Measurements from ENCODE around the gene NSF. TPM values are rescaled to one million over a fixed set of nuclear protein-coding genes. Genes with fewer than 3 reads are reported as not detected.
"Not testable (repeated sequence)": the region's sequence is repeated elsewhere in the genome, so short reads cannot be mapped to it uniquely, and the experiment has no call there.

Gene NSF
- total RNA-seq, 4 donors from 2014 or later, result 15.6 to 22.9 (median 19.0) TPM

DNA sequence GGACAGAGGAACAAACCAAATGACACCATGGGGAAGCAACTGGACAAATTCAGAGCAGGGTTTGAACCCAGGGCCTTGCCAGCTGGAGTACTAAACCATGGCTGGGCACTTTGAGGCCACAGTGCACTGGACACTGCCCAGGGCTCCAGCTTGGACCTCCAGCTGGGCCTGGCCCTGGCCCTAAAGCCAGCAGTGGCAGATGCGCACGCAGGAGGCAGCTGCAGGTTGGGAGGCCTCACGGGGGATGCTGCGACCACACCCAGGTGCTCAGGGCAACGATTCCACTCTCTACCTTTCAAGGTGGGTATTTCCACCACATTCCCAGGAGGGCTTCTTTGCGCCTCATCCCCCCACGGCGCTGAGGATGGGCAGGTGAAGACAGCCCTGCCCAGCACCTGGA is 199.1 kb downstream of the NSF start:
- H3K4me3 ChIP-seq, result no peak overlapping the region
- no peak for TF ChIP-seq POLR2A (IDR thresholded peaks at IDR 0.05)
- no peak for TF ChIP-seq CTCF (IDR thresholded peaks at IDR 0.05)
- no peak for TF ChIP-seq POLR2AphosphoS5 (IDR thresholded peaks at IDR 0.05)
- no peak for TF ChIP-seq EP300 (IDR thresholded peaks at IDR 0.05)
- no peaks in the 10 kb centered on the region for H3K4me1 ChIP-seq
- no peaks in the 10 kb centered on the region for H3K36me3 ChIP-seq
- peaks cover 0 to 15% (median 0%) of the 10 kb centered on the region in 3 donors for H3K9me3 ChIP-seq
- no CpG with 5 or more reads among the region's 8 CpGs for WGBS, 2 donors (ENCODE audit: low coverage in 1 of 2)
- no peak overlapping the region for H3K27ac ChIP-seq
- ATAC-seq, result no peak
- peaks cover 42% of the 10 kb centered on the region for H3K27me3 ChIP-seq

DNA sequence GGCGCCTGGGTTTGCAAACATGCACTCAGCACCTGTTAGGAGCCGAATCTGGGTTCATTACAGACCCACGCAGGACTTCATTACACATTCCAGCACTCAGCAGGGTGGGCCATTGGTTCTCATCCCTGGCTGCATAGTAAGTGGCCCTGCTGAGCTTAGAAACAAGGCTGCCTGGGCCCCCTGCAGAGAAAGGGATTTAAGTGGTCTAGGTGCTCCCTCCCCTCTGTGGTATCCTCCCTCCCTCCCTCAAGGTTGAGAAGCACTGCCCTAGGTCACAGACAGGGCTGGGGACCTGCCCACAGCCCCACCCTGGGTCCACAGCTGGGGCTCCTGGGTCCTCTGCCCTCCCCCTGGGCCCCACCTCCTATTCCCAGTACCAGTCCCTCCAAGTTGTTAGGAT is 199.7 kb downstream of the NSF start:
- no peak overlapping the region for H3K4me3 ChIP-seq
- H3K27me3 ChIP-seq, result peaks cover 46% of the 10 kb centered on the region
- no peaks in the 10 kb centered on the region for H3K4me1 ChIP-seq
- 86% methylated on average over 2 of the region's 3 CpGs; no CpG with 5 or more reads in 1 of the 2 donors for WGBS, 2 donors (ENCODE audit: low coverage in 1 of 2)
- ATAC-seq, result no peak
- TF ChIP-seq POLR2AphosphoS5 (IDR thresholded peaks at IDR 0.05), result no peak
- TF ChIP-seq POLR2A (IDR thresholded peaks at IDR 0.05), result no peak
- TF ChIP-seq EP300 (IDR thresholded peaks at IDR 0.05), result no peak
- no peak for TF ChIP-seq CTCF (IDR thresholded peaks at IDR 0.05)
- H3K36me3 ChIP-seq, result no peaks in the 10 kb centered on the region
- peaks cover 0 to 15% (median 0%) of the 10 kb centered on the region in 3 donors for H3K9me3 ChIP-seq
- no peak overlapping the region for H3K27ac ChIP-seq

GRCh38 chr17:46791531-46791930 is 201.1 kb downstream of the NSF start:
- Histone ChIP-seq H3K4me3 (no peak overlapping the region), H3K27me3 (peaks cover 59% of the 10 kb centered on the region), H3K36me3 (no peaks in the 10 kb centered on the region), H3K9me3 (peaks cover 0 to 15% (median 0%) of the 10 kb centered on the region in 3 donors), H3K27ac (no peak overlapping the region), H3K4me1 (no peaks in the 10 kb centered on the region)
- WGBS, 2 donors (ENCODE audit: low coverage in 1 of 2), result 80 to 100% methylated on average over 1 to 2 of the region's 5 CpGs
- no peak for ATAC-seq
- TF ChIP-seq POLR2A (IDR thresholded peaks at IDR 0.05) (no peak), POLR2AphosphoS5 (IDR thresholded peaks at IDR 0.05) (no peak), CTCF (IDR thresholded peaks at IDR 0.05) (no peak), EP300 (IDR thresholded peaks at IDR 0.05) (no peak)

DNA sequence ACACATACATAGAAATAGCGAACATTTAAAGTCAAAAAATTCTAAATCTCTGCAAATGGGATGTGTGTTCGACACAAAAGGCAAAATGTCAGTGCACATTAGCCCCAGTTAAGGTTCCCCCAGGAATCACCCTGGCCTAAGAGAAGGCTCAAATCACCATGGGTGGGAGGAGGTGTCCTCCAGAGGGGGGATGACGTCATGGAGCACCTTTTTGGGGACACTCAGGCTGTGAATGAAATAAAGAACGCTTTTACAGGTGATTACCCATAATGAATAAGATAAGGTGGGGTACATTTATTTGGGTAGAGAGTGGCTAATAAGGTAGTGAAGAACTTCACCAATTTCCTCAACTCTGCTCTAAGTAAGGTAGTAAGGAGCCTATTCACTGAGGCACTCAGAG is 201.6 kb downstream of the NSF start:
- H3K27ac ChIP-seq, result no peak overlapping the region
- no peaks in the 10 kb centered on the region for H3K4me1 ChIP-seq
- ATAC-seq, result no peak
- H3K27me3 ChIP-seq, result peaks cover 60% of the 10 kb centered on the region
- peaks cover 0 to 15% (median 0%) of the 10 kb centered on the region in 3 donors for H3K9me3 ChIP-seq
- no peak overlapping the region for H3K4me3 ChIP-seq
- 82 to 89% methylated on average over 4 of the region's 4 CpGs for whole genome bisulfite sequencing, 2 donors (ENCODE audit: low coverage in 1 of 2)
- H3K36me3 ChIP-seq, result no peaks in the 10 kb centered on the region
- TF ChIP-seq CTCF (IDR thresholded peaks at IDR 0.05) (no peak), POLR2A (IDR thresholded peaks at IDR 0.05) (no peak), POLR2AphosphoS5 (IDR thresholded peaks at IDR 0.05) (no peak)

- peaks cover 0 to 15% (median 0%) of the 10 kb centered on the region in 3 donors for H3K9me3 ChIP-seq
- H3K27ac ChIP-seq, H3K4me1 ChIP-seq, H3K36me3 ChIP-seq, H3K4me3 ChIP-seq, ATAC-seq: not testable (repeated sequence)
- peaks cover 60% of the 10 kb centered on the region for H3K27me3 ChIP-seq
- 78 to 95% methylated on average over 6 of the region's 6 CpGs for WGBS, 2 donors (ENCODE audit: low coverage in 1 of 2)
Measured at GRCh38 chr17:46793023-46793422, 202.6 kb downstream of the NSF start.

All from gastroesophageal sphincter (tissue), 4 donors.